CD4-positive, alpha-beta T cell treated with Interleukin-15 for 1 hour (primary cell): ENCODE results near the gene IGF2BP2.
"Not testable (repeated sequence)": the region's sequence is repeated elsewhere in the genome, so short reads cannot be mapped to it uniquely, and the experiment has no call there.

ENCODE experiments used
- DNase-seq: peaks from one replicate; pipeline ENCODE4 v3.0.0-alpha.2; 2020

The IGF2BP2 gene

GRCh38 chr3:185825006-185825638 lies at the start of gene IGF2BP2:
Gene IGF2BP2, minus strand, starts transcription at chr3:185825042. Its CDS starts 82 bp downstream, at chr3:185824960.
- DNase-seq = peak; percentile 59

DNA sequence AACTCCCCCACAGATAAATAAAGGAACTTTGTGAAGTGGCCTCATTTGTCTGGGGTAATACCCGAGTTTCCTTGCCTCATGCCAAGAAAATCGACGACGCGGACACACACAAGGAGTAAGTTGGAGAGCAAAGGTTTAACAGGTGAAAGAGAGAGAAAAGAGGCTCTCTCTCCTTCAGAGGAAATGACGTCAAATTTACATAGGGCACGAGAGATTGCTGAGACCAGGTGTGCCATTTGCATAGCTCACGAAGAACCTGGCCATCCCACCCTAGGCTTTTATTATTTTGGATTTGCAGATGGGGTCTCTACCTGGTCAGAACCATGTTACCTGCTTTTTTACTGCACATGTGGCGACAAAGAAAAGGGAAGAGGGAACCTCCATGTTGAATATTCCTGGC lies 49.3 kb upstream of the IGF2BP2 start:
- DNase-seq = no peak

- no peak for DNase-seq
These were observed 42.8 kb upstream of the IGF2BP2 start for GRCh38 chr3:185867650-185868049.

DNA sequence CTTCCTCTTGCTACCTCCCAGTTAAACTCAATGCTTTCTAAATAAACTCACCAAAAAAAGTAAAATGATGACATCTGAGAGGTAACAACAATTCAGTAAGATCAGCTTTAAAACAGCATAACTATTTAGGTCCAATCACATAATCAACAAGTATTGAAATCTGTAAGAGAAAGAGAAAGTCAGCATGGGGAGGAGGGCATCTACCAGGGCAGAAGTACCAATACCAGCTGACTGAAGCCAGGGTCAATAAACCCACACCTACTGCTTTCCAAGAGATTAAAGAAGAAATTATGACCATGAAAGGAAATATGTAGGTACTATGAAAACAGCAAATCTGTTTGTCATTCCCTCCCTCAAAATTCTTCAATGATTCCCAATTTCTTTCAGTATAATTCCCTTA lies 42.2 kb upstream of the IGF2BP2 start:
- no peak for DNase-seq

GRCh38 chr3:185866555-185866954 lies 41.7 kb upstream of the IGF2BP2 start:
- DNase-seq = no peak

GRCh38 chr3:185865247-185865646 lies 40.4 kb upstream of the IGF2BP2 start:
- DNase-seq = no peak

DNA sequence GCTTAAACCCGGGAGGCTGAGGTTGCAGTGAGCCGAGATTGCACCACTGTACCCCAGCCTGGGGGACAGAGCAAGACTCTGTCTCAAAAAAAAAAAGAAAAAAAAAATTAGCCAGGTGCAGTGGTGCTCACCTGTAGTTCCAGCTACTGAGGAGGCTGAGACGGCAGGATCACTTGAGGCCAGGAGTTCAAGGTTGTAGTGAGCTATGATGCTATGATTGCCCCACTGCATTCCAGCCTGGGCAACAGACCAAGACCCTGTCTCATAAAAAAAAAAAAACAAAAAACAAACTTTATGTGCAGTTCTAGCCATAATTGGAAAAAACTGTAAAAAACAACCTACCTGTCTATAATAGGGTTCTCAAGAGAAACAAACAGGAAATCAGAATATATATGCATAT lies 39.9 kb upstream of the IGF2BP2 start:
- DNase-seq = no peak

- no peak for DNase-seq
These were observed 38.1 kb upstream of the IGF2BP2 start for GRCh38 chr3:185862920-185863319.

DNA sequence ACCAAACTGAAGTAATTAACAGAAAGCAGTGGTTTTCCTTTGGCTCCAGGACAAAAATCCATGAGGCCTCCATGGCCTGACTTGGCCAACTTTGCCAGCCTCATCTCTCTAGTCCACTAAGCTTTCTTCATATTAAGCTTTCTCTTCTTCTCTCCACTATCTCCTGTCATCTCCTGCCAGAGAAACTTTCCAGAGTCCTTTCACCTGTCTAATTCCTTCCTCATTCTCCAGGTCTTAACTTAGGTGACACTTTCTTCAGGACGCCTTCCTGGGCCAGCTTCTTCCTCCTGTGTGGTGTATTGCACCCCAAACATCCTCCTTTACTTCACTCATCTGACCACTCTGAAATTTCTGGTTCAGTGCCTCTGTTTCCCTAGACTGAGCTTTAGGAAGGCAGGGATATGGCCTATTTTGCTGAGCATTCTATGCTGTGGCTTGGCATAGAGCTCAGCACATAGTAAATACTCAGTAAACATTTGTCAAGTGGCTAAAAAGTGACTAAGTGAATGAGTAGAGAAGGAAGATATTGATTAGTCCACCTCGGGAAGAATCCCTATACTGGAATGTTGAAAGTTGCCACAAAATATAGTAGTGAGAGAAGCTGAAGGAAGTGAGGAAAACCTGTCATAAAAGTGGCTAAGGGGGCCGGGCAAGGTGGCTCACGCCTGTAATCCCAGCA lies 34.6 kb upstream of the IGF2BP2 start:
- DNase-seq = no peak

- no peak for DNase-seq
These were observed 33.8 kb upstream of the IGF2BP2 start for GRCh38 chr3:185858502-185859225.

DNA sequence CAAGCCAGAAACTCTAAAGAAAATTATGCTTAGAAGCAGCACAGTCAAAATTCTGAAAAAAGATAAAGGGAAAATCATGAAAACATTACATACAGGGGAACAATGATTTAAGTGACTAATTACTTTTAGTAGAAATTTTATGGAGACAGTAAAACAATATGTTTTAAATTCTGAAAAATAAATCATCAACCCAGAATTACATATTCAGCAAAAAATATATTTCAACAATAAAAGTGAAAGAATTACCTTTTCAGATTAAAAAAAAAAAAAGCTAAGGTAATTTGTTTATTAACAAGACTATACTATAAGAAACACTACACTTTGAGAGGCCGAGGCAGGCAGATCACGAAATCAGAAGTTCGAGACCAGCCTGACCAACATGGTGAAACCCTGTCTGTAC lies 32.4 kb upstream of the IGF2BP2 start:
- DNase-seq = no peak

DNA sequence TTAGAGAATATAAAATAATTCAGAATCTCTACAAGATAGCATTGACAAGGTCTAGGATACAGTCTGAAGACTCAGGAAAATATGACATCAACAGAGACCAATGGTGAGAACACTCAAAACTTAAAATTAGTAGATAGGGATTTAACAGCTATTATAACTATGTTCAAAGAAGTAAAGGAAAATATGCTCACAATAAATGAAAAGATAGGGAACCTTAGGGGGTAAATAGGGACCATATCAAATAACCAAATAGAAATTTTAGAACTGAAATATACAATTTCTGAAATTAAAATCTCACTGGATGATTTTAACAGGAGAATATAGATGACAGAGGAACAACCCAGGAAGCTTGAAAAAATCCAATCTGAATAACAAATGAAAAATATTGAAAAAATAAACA lies 31.8 kb upstream of the IGF2BP2 start:
- no peak for DNase-seq

DNA sequence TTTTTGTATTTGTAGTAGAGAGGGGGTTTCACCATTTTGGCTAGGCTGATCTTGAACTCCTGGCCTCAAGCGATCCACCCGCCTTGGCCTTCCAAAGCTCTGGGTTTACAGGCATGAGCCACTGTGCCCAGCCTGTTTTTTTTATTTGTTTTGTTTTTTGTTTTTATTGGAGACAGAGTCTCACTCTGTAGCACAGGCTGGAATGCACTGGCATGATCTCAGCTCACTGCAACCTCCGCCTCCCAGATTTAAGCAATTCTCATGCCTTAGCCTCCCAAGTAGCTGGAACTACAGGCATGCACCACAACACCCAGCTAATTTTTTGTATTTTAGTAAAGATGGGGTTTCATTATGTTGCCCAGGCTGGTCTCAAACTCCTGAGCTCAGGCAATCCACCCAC lies 28.9 kb upstream of the IGF2BP2 start:
- DNase-seq = not testable (repeated sequence)

DNA sequence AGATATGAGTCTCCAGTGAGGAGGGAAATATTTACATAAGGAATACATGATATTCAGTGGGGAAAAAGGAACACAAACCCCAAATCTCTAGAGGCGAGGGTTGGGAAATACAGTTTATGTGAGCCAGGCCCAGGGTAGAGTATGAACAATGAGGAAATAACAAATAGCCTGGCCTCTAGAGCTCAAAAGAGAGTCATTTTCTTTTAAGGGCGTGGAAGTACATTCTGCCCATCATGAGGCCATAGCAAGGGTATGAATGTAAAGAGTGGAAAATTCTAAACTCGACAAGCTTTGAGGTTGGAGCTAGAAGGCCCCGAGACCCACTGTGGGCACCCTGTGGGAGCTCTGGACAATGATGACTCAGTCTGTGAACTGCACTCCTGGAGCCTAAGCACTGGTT lies 27.8 kb upstream of the IGF2BP2 start:
- DNase-seq = no peak

GRCh38 chr3:185851959-185852358 lies 27.1 kb upstream of the IGF2BP2 start:
- no peak for DNase-seq

GRCh38 chr3:185851046-185851445 lies 26.2 kb upstream of the IGF2BP2 start:
- DNase-seq = no peak

GRCh38 chr3:185847506-185847905 lies 22.7 kb upstream of the IGF2BP2 start:
- DNase-seq = no peak

- no peak for DNase-seq
These were observed 21.2 kb upstream of the IGF2BP2 start for GRCh38 chr3:185846037-185846436.

DNA sequence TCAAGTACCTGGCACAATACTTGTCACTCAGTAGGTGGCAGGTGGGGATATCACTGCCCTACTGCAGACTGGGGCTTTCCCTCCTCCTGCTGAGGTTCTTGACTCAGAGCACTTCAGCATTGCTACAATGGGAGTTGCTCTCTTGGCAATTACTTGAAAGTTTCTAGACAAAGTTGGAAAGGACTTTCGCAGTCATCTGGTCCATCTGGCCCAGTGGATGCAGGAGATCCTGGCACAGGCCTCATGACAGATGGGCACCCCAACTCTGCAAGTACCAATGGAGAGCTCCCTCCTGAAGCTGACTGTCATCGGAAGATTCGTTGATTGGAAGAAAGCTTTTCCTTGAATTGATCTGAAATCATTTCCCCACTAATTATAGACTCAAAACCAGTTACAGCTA lies 19.2 kb upstream of the IGF2BP2 start:
- no peak for DNase-seq

DNA sequence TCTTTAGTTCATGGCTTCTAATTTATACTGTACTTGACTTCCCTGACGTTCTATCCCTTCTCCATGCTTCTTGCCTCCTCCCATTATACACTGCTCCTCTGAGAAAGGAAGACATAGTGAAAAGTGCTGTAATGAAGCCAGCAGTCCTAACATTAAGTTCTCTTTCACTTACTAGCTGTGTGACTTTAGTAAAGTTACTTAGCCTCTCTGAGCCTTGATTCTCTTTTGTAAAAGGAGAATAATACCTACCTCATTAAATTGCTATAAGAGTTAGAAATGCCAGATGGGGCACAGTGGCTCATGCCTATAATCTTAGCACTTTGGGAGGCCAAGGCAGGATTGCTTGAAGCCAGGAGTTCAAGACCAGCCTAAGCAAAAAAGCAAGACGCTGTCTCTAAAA lies 18.8 kb upstream of the IGF2BP2 start:
- DNase-seq = no peak

- DNase-seq = no peak
These were observed 18.3 kb upstream of the IGF2BP2 start for GRCh38 chr3:185843126-185843525.

- DNase-seq = no peak
These were observed 17.4 kb upstream of the IGF2BP2 start for GRCh38 chr3:185842241-185842640.

DNA sequence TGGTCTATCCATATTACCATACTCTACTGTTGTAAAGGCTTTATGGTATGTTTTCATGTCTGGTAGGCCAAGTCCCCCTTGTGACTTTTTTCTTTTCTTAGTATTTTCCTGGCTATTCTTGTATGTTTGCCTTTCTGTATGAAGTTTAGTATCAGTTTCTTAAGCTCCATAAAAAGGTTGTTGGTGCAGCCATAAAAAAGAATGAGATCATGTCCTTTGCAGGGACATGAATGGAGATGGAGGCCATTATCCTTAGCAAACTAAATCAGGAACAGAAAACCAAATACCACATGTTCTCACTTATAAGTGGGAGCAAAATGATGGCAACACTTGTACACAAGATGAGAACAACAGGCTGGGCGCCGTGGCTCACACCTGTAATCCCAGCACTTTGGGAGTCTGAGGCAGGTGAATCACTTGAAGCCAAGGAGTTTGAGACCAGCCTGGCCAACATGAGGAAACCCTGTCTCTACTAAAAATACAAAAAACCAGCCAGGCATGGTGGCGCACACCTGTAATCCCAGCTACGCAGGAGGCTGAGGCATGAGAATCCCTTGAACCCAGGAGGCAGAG lies 13.7 kb upstream of the IGF2BP2 start:
- DNase-seq = not testable (repeated sequence)

DNA sequence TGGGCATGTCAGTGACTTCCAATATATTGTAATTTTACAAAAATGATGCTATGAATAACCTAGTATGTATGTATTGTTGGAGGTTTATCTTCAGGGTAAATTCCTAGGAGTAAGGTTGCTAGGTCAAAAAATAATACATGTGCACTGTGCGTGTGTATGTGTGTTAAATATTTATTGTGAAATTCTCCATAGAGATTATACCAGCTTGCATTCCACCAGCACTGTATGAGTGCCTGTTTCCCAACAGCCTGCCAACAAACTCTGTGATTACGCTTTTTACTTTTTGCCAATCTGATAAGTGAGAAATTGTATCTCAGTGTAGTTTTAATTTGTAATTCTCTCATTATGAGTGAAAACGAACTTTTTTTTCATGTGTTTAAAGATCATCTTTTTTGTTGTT lies 12.6 kb upstream of the IGF2BP2 start:
- no peak for DNase-seq
